Transverse colon (tissue), 4 donors: Measurements from ENCODE around the gene ULBP2. TPM values are rescaled to one million over a fixed set of nuclear protein-coding genes. Genes with fewer than 3 reads are reported as not detected.

Experiments used
- DNase-seq: peaks from one replicate; pipeline ENCODE4 v3.0.0-alpha.2; 2019
- H3K27ac ChIP-seq, 4 donors: fragments of 200-600 bp; sonication (generic); 2 replicates each; pipeline ENCODE4 v1.5.1; 2016 to 2018; ENCODE audit warnings: inconsistent platforms in 4 of 4
- H3K27me3 ChIP-seq: fragments of 200-600 bp; sonication (generic); 2 replicates; pipeline ENCODE4 v1.5.1; 2017; ENCODE audit warnings: inconsistent platforms
- H3K36me3 ChIP-seq, 4 donors: fragments of 200-600 bp; sonication (generic); 2 replicates each; pipeline ENCODE4 v1.5.1; 2017 to 2019; ENCODE audit warnings: inconsistent platforms in 4 of 4
- H3K4me1 ChIP-seq, 4 donors: fragments of 200-600 bp; sonication (generic); 2 replicates each; pipeline ENCODE4 v1.5.1; 2017 to 2020; ENCODE audit warnings: inconsistent platforms in 4 of 4
- H3K4me3 ChIP-seq, 4 donors: fragments of 200-600 bp; sonication (generic); 1 replicate in 1 of 4; 2 replicates in 3 of 4; pipeline versions ENCODE4 v1.5.1 to v1.6.1; 2017 to 2019; ENCODE audit warnings: inconsistent platforms in 4 of 4
- H3K9me3 ChIP-seq, 2 donors: fragments of 200-600 bp; sonication (generic); 2 replicates each; pipeline ENCODE4 v1.5.1; 2017 to 2019; ENCODE audit warnings: inconsistent platforms in 2 of 2
- CTCF ChIP-seq, 5 experiments: fragments of 200-600 bp in 3 of 5; fragments of 450-650 bp in 2 of 5; sonication (generic) in 3 of 5; IDR thresholded peaks; 1 replicate in 2 of 5; 2 replicates in 3 of 5; pipeline ENCODE4 v1.5.1; 2016 to 2017; ENCODE audit warnings: antibody characterized with exemption in 5 of 5, inconsistent platforms in 3 of 5, mild to moderate bottlenecking in 2 of 5, moderate library complexity in 1 of 5
- EP300 ChIP-seq: sonication (generic); formaldehyde crosslinking; IDR thresholded peaks from one replicate; pipeline ENCODE4 v1.6.1; 2017; ENCODE audit warnings: antibody characterized with exemption, low read depth
- POLR2A ChIP-seq: fragments of 450-650 bp; IDR thresholded peaks from one replicate; pipeline ENCODE4 v1.6.1; 2016; ENCODE audit warnings: antibody characterized with exemption, mild to moderate bottlenecking, moderate library complexity
- POLR2AphosphoS5 ChIP-seq, 3 donors: sonication (generic); formaldehyde crosslinking; IDR thresholded peaks; one replicate each; pipeline ENCODE4 v1.6.1; 2016; ENCODE audit warnings: antibody characterized with exemption in 3 of 3
- WGBS, 2 donors: methylation state at CpG; one replicate each; pipeline ENCODE4 v1.1.5; 2018; ENCODE audit warnings: low coverage in 1 of 2; 5-methylcytosine and 5-hydroxymethylcytosine counted together
- in situ Hi-C, 4 donors: fragments of 200-750 bp; cut with MboI; loops; one replicate each; pipeline versions ENCODE4 v1.15.0 to v1.15.1; 2017; ENCODE audit warnings: low sequenced_read_pairs in 3 of 4, low pct_ligation_motif_present in 1 of 4, low pct_unique_long_range_greater_than_20kb in 1 of 4
- intact Hi-C: fragments of 100-400 bp; cut with DNase I; formaldehyde crosslinking; loops from one replicate; pipeline ENCODE4 v1.15.1; 2023; ENCODE audit warnings: low total_unique reads
- total RNA-seq, 4 donors: library from RNA; depleted of rRNA; stranded (reverse); fragments of >200 nt; gene quantifications; one replicate each; pipeline ENCODE4 v1.1.0, GENCODE V29; 2016

Gene ULBP2
- total RNA-seq, 4 donors from 2014 or later: not detected

GRCh38 chr6:149922642-149923326, 19.0 kb upstream of the ULBP2 start, which contains the start of gene RAET1G:
RAET1G (minus strand) TSS chr6:149923121; CDS start chr6:149923010, 111 bp downstream.
- H3K4me1 ChIP-seq: peaks cover 10 to 33% (median 21%) of the 10 kb centered on the region in 4 donors
- no peak within 1 kb of the TSS for H3K27ac ChIP-seq
- H3K4me3 ChIP-seq: peak within 1 kb of the TSS; percentile 16 to 56 (median 30)
- WGBS, 2 donors: 1 to 2% methylated on average over 7 to 35 of the region's 40 CpGs
- TF ChIP-seq EP300 (no peak), POLR2A (no peak), POLR2AphosphoS5 (IDR thresholded peaks at IDR 0.05) (no peak), CTCF (IDR thresholded peaks at IDR 0.05) (no peak)
- H3K36me3 ChIP-seq: no peaks in the 10 kb centered on the region
- H3K9me3 ChIP-seq: no peaks in the 10 kb centered on the region
- peaks cover 41% of the 10 kb centered on the region for H3K27me3 ChIP-seq
- peak; percentile 86 for DNase-seq
- intact Hi-C loops (no loop called here), in situ Hi-C loops (loop anchor here in 3 of 4 donors (5.0 to 10.0 kb wide), 4 partner anchors 78 to 198 kb away; no protein-coding TSS in a partner anchor)

GRCh38 chr6:149923327-149923986, 18.4 kb upstream of the ULBP2 start:
- in situ Hi-C loops: loop anchor here in 3 of 4 donors (5.0 to 10.0 kb wide), 4 partner anchors 79 to 199 kb away; no protein-coding TSS in a partner anchor
- TF ChIP-seq CTCF (IDR thresholded peaks at IDR 0.05): no peak
- TF ChIP-seq POLR2AphosphoS5 (IDR thresholded peaks at IDR 0.05): no peak
- no peak for TF ChIP-seq POLR2A
- no peak for TF ChIP-seq EP300
- intact Hi-C loops: no loop called here
- Histone ChIP-seq H3K4me1 (peaks cover 10 to 33% (median 21%) of the 10 kb centered on the region in 4 donors), H3K27me3 (peaks cover 44% of the 10 kb centered on the region), H3K4me3 (peak overlapping the region in 3 of 4 donors; percentile 18 to 56 (median 42)), H3K27ac (no peak overlapping the region), H3K9me3 (no peaks in the 10 kb centered on the region), H3K36me3 (no peaks in the 10 kb centered on the region)
- no peak for DNase-seq
- 2 to 32% methylated on average over 14 to 33 of the region's 33 CpGs for WGBS, 2 donors

- DNase-seq: no peak
- Histone ChIP-seq H3K4me1 (peaks cover 10 to 33% (median 21%) of the 10 kb centered on the region in 4 donors), H3K27me3 (peaks cover 53% of the 10 kb centered on the region), H3K9me3 (no peaks in the 10 kb centered on the region), H3K27ac (no peak overlapping the region), H3K36me3 (no peaks in the 10 kb centered on the region), H3K4me3 (no peak overlapping the region)
- in situ Hi-C loops (loop anchor here in 3 of 4 donors (5.0 to 10.0 kb wide), 4 partner anchors 80 to 200 kb away; no protein-coding TSS in a partner anchor), intact Hi-C loops (no loop called here)
- TF ChIP-seq POLR2AphosphoS5 (IDR thresholded peaks at IDR 0.05) (no peak), CTCF (IDR thresholded peaks at IDR 0.05) (no peak), EP300 (no peak), POLR2A (no peak)
- 82 to 94% methylated on average over 7 to 9 of the region's 9 CpGs for WGBS, 2 donors
Observed at GRCh38 chr6:149924206-149924932, 17.4 kb upstream of the ULBP2 start.

GRCh38 chr6:149924933-149925252, 16.9 kb upstream of the ULBP2 start:
- DNase-seq: no peak
- in situ Hi-C loops: loop anchor here in 3 of 4 donors (5.0 to 10.0 kb wide), 4 partner anchors 80 to 200 kb away; no protein-coding TSS in a partner anchor
- WGBS, 2 donors: 74 to 80% methylated on average over 1 to 4 of the region's 4 CpGs

More at GRCh38 chr6:149924933-149925252, 16.9 kb upstream of the ULBP2 start:
- H3K4me1 ChIP-seq: peaks cover 10 to 33% (median 21%) of the 10 kb centered on the region in 4 donors
- no peak overlapping the region for H3K4me3 ChIP-seq
- H3K27ac ChIP-seq: no peak overlapping the region
- intact Hi-C loops: no loop called here
- H3K36me3 ChIP-seq: no peaks in the 10 kb centered on the region
- peaks cover 58% of the 10 kb centered on the region for H3K27me3 ChIP-seq
- no peaks in the 10 kb centered on the region for H3K9me3 ChIP-seq
- no peak for TF ChIP-seq POLR2AphosphoS5 (IDR thresholded peaks at IDR 0.05)
- TF ChIP-seq EP300: no peak
- no peak for TF ChIP-seq POLR2A
- TF ChIP-seq CTCF (IDR thresholded peaks at IDR 0.05): no peak
